Naive thymus-derived CD4-positive, alpha-beta T cell (primary cell): ENCODE measurements around the gene ZBTB34. TPM values are rescaled to one million over a fixed set of nuclear protein-coding genes. Genes with fewer than 3 reads are reported as not detected.
A peak's percentile ranks its signal among the peaks of the same experiment; 100 is the strongest.
"Not testable (repeated sequence)": the region's sequence is repeated elsewhere in the genome, so short reads cannot be mapped to it uniquely, and the experiment has no call there.

Source experiments
- ATAC-seq: fragments of 150-1000 bp; cut with Tn5 transposase; 2 replicates; pipeline ENCODE4 v1.10.0; 2021; ENCODE audit warnings: mild to moderate bottlenecking, moderate library complexity
- CTCF ChIA-PET: fragments of 350-600 bp; sonication (Branson Sonifier 250); formaldehyde crosslinking; loops from one replicate; lab custom pipeline; 2021; ENCODE audit warnings: antibody characterized with exemption; lab: Charles Lee
- POLR2A ChIA-PET: fragments of 350-600 bp; sonication (Branson Sonifier 250); formaldehyde crosslinking; loops from one replicate; lab custom pipeline; 2021; ENCODE audit warnings: antibody characterized with exemption, inconsistent platforms; lab: Charles Lee
- DNase-seq, 9 donors: peaks; one replicate each; pipeline versions ENCODE4 v3.0.0 to v3.0.0-alpha.2; 2020 to 2022; ENCODE audit warnings: mixed read lengths in 1 of 9
- H3K27ac ChIP-seq: one replicate; pipeline ENCODE4 v1.7.0; 2013; ENCODE audit warnings: mild to moderate bottlenecking, low read depth, low read length, moderate library complexity
- H3K27me3 ChIP-seq, 2 donors: one replicate each; pipeline ENCODE4 v1.7.0; 2013; ENCODE audit warnings: low read length in 2 of 2, mild to moderate bottlenecking in 2 of 2, moderate library complexity in 2 of 2; ENCODE audit not compliant: control insufficient read depth in 2 of 2, insufficient read depth in 2 of 2
- H3K36me3 ChIP-seq, 3 experiments: 1 replicate in 2 of 3; 2 replicates in 1 of 3; pipeline ENCODE4 v1.7.0; 2013; ENCODE audit warnings: low read length in 3 of 3, mild to moderate bottlenecking in 3 of 3, moderate library complexity in 1 of 3; ENCODE audit not compliant: insufficient read depth in 3 of 3, control insufficient read depth in 2 of 3
- H3K4me1 ChIP-seq, 2 donors: one replicate each; pipeline ENCODE4 v1.7.0; 2013; ENCODE audit warnings: low read length in 2 of 2, mild to moderate bottlenecking in 2 of 2, moderate library complexity in 1 of 2; ENCODE audit not compliant: control insufficient read depth in 2 of 2, insufficient read depth in 2 of 2
- H3K4me3 ChIP-seq: 2 replicates; pipeline ENCODE4 v1.7.0; 2013; ENCODE audit warnings: mild to moderate bottlenecking, low read length
- H3K9me3 ChIP-seq, 3 experiments: 1 replicate in 2 of 3; 2 replicates in 1 of 3; pipeline ENCODE4 v1.7.0; 2013; ENCODE audit warnings: low read length in 3 of 3; ENCODE audit not compliant: control insufficient read depth in 2 of 3
- H3K27ac Mint-ChIP-seq, 9 donors: one replicate each; pipeline ENCODE4 v1.8.0; 2020 to 2022; ENCODE audit warnings: mixed read lengths in 9 of 9, mild to moderate bottlenecking in 8 of 9, moderate library complexity in 5 of 9, inconsistent platforms in 2 of 9
- H3K27me3 Mint-ChIP-seq, 5 donors: one replicate each; pipeline ENCODE4 v1.8.0; 2021 to 2022; ENCODE audit warnings: mixed read lengths in 5 of 5, mild to moderate bottlenecking in 1 of 5
- H3K36me3 Mint-ChIP-seq, 5 donors: one replicate each; pipeline ENCODE4 v1.8.0; 2020 to 2022; ENCODE audit warnings: mixed read lengths in 5 of 5, mild to moderate bottlenecking in 3 of 5, inconsistent platforms in 1 of 5
- H3K4me1 Mint-ChIP-seq, 7 donors: one replicate each; pipeline ENCODE4 v1.8.0; 2020 to 2022; ENCODE audit warnings: mixed read lengths in 7 of 7, mild to moderate bottlenecking in 3 of 7, inconsistent platforms in 1 of 7
- H3K4me3 Mint-ChIP-seq, 10 donors: one replicate each; pipeline ENCODE4 v1.8.0; 2020 to 2022; ENCODE audit warnings: mild to moderate bottlenecking in 10 of 10, mixed read lengths in 10 of 10, moderate library complexity in 6 of 10, inconsistent platforms in 2 of 10
- H3K9me3 Mint-ChIP-seq, 11 donors: one replicate each; pipeline ENCODE4 v1.8.0; 2020 to 2022; ENCODE audit warnings: mixed read lengths in 11 of 11, mild to moderate bottlenecking in 4 of 11, inconsistent platforms in 1 of 11, moderate library complexity in 1 of 11
- intact Hi-C, 2 donors: fragments of 100-400 bp; cut with micrococcal nuclease; formaldehyde crosslinking; loops; one replicate each; pipeline ENCODE4 v1.15.1; 2023
- polyA plus RNA-seq, 2 donors: library from polyadenylated mRNA; unstranded; fragments of 300-500 nt; fragmentation: Illumina TruSeq; gene quantifications; one replicate each; pipeline ENCODE4 v1.2.3, GENCODE V29; 2021
- total RNA-seq, 6 experiments: library from RNA in 5 of 6; stranded (reverse) in 5 of 6; gene quantifications; 1 replicate in 5 of 6; 2 replicates in 1 of 6; pipeline ENCODE4 v1.2.3 and lab custom pipeline; 2021 to 2026

ZBTB34 gene
- total and polyA plus RNA-seq, 7 experiments from 2014 or later: 0.73 to 9.4 (median 8.4) TPM

DNA sequence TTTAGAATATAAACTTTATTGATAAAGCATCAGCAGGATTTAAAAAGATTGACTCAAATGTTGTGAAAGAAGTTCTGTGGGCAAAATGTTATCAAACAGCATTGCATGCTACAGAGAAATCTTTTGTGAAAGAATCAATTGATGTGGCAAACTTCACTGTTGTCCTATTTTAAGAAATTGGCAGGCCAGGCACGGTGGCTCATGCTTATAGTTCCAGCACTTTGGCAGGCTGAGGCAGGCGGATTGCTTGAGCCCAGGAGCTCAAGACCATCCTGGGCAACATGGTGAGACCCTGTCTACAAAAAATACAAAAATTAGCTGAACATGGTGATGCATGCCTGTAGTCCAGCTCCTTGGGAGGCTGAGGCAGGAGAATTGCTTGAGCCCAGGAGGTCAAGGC lies 38.2 kb upstream of the ZBTB34 start:
- POLR2A ChIA-PET: no interaction called here
- peaks cover 7% of the 10 kb centered on the region in 3 experiments for H3K9me3 ChIP-seq
- no peaks in the 10 kb centered on the region for H3K4me1 ChIP-seq
- no peaks in the 10 kb centered on the region for H3K27me3 ChIP-seq
- DNase-seq: no peak
- no peak for ATAC-seq
- H3K27ac ChIP-seq: no peak overlapping the region
- Mint-ChIP-seq H3K4me3 (peak overlapping the region in 1 of 10 donors; percentile 9), H3K36me3 (peaks cover 9 to 67% (median 46%) of the 10 kb centered on the region in 5 donors), H3K4me1 (peaks cover 17 to 48% (median 36%) of the 10 kb centered on the region in 7 donors), H3K27me3 (no peaks in the 10 kb centered on the region), H3K9me3 (peaks cover 0 to 22% (median 14%) of the 10 kb centered on the region in 11 donors), H3K27ac (peak overlapping the region in 2 of 9 donors; percentile 5 to 6)
- intact Hi-C loops: no loop called here
- H3K4me3 ChIP-seq: no peak overlapping the region
- peaks cover 0 to 21% (median 6%) of the 10 kb centered on the region in 3 experiments for H3K36me3 ChIP-seq
- CTCF ChIA-PET: no interaction called here

- ChIA-PET POLR2A (no interaction called here), CTCF (no interaction called here)
- peaks cover 17 to 48% (median 36%) of the 10 kb centered on the region in 7 donors for H3K4me1 Mint-ChIP-seq
- H3K27me3 Mint-ChIP-seq: no peaks in the 10 kb centered on the region
- intact Hi-C loops: no loop called here
- peaks cover 7% of the 10 kb centered on the region in 3 experiments for H3K9me3 ChIP-seq
- H3K27ac ChIP-seq: no peak overlapping the region
- DNase-seq (no peak), ATAC-seq (no peak)
- H3K36me3 Mint-ChIP-seq: peaks cover 9 to 63% (median 43%) of the 10 kb centered on the region in 5 donors
- no peaks in the 10 kb centered on the region for H3K27me3 ChIP-seq
- no peaks in the 10 kb centered on the region for H3K4me1 ChIP-seq
- H3K9me3 Mint-ChIP-seq: peaks cover 0 to 18% (median 12%) of the 10 kb centered on the region in 11 donors
- peak overlapping the region in 1 of 9 donors; percentile 14 for H3K27ac Mint-ChIP-seq
- H3K4me3 Mint-ChIP-seq: no peak overlapping the region
- no peak overlapping the region for H3K4me3 ChIP-seq
- peaks cover 0 to 24% (median 6%) of the 10 kb centered on the region in 3 experiments for H3K36me3 ChIP-seq
These were observed 37.6 kb upstream of the ZBTB34 start for GRCh38 chr9:126822873-126823272.

GRCh38 chr9:126824052-126824451 lies 36.4 kb upstream of the ZBTB34 start:
- H3K27ac ChIP-seq, H3K4me3 Mint-ChIP-seq, H3K4me1 ChIP-seq, POLR2A ChIA-PET, H3K9me3 ChIP-seq, H3K27ac Mint-ChIP-seq, ATAC-seq, H3K27me3 Mint-ChIP-seq, intact Hi-C loops, H3K9me3 Mint-ChIP-seq, H3K27me3 ChIP-seq, CTCF ChIA-PET, DNase-seq, H3K4me3 ChIP-seq: not testable (repeated sequence)
- H3K36me3 ChIP-seq: peaks cover 0 to 16% (median 6%) of the 10 kb centered on the region in 3 experiments
- H3K36me3 Mint-ChIP-seq: peaks cover 9 to 54% (median 34%) of the 10 kb centered on the region in 5 donors
- peaks cover 15 to 50% (median 40%) of the 10 kb centered on the region in 7 donors for H3K4me1 Mint-ChIP-seq

DNA sequence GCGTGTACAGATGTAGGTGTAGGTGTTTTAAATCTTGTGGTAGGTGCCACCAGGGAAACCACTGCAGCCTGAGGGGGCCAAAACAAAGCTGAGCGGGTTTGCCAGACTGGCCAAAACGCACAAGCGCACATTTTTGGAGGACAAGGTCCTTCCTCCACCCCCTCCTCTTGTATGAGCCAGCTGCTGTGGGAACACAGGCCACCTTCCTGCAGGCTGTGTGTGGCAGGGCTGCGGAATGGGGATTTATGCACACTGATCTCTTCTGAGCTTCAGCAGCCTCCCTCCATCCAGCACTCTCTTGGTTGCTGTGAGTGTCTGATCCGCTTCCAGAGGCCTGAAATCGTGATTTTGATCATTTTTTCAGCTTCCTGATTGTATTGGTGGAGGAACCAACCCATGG lies 33.2 kb upstream of the ZBTB34 start:
- Histone ChIP-seq H3K9me3 (no peaks in the 10 kb centered on the region), H3K4me3 (no peak overlapping the region), H3K36me3 (peaks cover 0 to 8% (median 6%) of the 10 kb centered on the region in 3 experiments), H3K4me1 (no peaks in the 10 kb centered on the region), H3K27me3 (no peaks in the 10 kb centered on the region), H3K27ac (no peak overlapping the region)
- Mint-ChIP-seq H3K27ac (peak overlapping the region in 1 of 9 donors; percentile 30), H3K4me3 (no peak overlapping the region), H3K4me1 (peaks cover 24 to 49% (median 35%) of the 10 kb centered on the region in 7 donors), H3K27me3 (no peaks in the 10 kb centered on the region), H3K36me3 (peaks cover 9 to 50% (median 16%) of the 10 kb centered on the region in 5 donors), H3K9me3 (no peaks in the 10 kb centered on the region)
- POLR2A ChIA-PET: no interaction called here
- no peak for DNase-seq
- CTCF ChIA-PET: no interaction called here
- intact Hi-C loops: no loop called here
- ATAC-seq: no peak

DNA sequence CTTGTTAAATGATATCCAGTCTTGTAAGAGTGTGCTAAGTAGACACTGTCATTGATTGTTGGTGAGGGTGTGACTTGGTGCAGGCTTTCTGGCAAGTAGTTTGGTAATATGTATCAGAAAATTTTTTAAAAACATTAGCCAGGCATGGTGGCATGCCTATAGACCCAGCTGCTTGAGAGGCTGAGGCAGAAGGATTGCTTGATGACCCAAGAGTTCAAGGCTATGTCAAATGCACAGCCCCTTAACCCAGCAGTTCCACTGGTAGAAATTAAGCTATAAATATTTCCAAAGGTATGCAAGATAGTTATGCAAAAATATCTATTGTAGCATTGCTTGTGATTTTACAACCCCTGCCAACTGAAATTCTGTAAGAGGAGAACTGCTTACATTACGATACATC lies 31.4 kb upstream of the ZBTB34 start:
- no peak for ATAC-seq

DNA sequence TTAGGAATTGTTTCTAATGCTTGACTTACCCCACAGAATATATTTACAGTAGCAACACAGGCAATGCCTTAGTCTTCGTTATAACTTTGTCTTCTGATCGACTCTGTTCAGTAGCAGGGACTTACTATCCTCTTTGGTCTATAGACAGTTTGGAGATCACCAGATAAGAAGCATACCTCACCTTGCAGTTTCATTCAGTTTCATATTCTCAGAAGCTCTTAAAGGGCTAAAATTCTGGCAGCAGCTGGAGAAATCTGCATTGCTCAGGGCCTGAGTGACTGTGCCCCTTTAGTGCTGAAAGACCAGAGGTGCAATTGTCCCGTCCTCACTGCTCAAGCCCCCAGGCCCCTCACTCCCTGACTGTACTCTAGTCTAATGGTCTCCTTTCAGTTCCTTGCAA lies 29.6 kb upstream of the ZBTB34 start:
- no peaks in the 10 kb centered on the region for H3K9me3 Mint-ChIP-seq
- H3K27me3 ChIP-seq: no peaks in the 10 kb centered on the region
- POLR2A ChIA-PET: no interaction called here
- intact Hi-C loops: no loop called here
- no peaks in the 10 kb centered on the region for H3K4me1 ChIP-seq
- CTCF ChIA-PET: no interaction called here
- peak overlapping the region in 2 of 9 donors; percentile 6 to 80 for H3K27ac Mint-ChIP-seq
- no peak overlapping the region for H3K27ac ChIP-seq
- peaks cover 13 to 46% (median 34%) of the 10 kb centered on the region in 7 donors for H3K4me1 Mint-ChIP-seq
- ATAC-seq: no peak
- H3K4me3 ChIP-seq: no peak overlapping the region
- H3K36me3 Mint-ChIP-seq: peaks cover 17 to 54% (median 24%) of the 10 kb centered on the region in 5 donors
- no peak for DNase-seq
- no peaks in the 10 kb centered on the region for H3K27me3 Mint-ChIP-seq
- H3K36me3 ChIP-seq: peaks cover 3 to 36% (median 19%) of the 10 kb centered on the region in 3 experiments
- H3K9me3 ChIP-seq: no peaks in the 10 kb centered on the region
- H3K4me3 Mint-ChIP-seq: peak overlapping the region in 1 of 10 donors; percentile 72

More for the DNA sequence above, 31.4 kb upstream of the ZBTB34 start:
- ChIA-PET POLR2A (no interaction called here), CTCF (no interaction called here)
- H3K4me1 Mint-ChIP-seq: peaks cover 18 to 47% (median 35%) of the 10 kb centered on the region in 7 donors
- no peak for DNase-seq
- no peaks in the 10 kb centered on the region for H3K27me3 Mint-ChIP-seq
- intact Hi-C loops: no loop called here
- Histone ChIP-seq H3K4me3 (no peak overlapping the region), H3K27ac (no peak overlapping the region), H3K27me3 (no peaks in the 10 kb centered on the region), H3K4me1 (no peaks in the 10 kb centered on the region), H3K9me3 (no peaks in the 10 kb centered on the region), H3K36me3 (peaks cover 3 to 26% (median 12%) of the 10 kb centered on the region in 3 experiments)
- no peaks in the 10 kb centered on the region for H3K9me3 Mint-ChIP-seq
- H3K4me3 Mint-ChIP-seq: no peak overlapping the region
- H3K36me3 Mint-ChIP-seq: peaks cover 16 to 56% (median 26%) of the 10 kb centered on the region in 5 donors
- H3K27ac Mint-ChIP-seq: no peak overlapping the region

GRCh38 chr9:126832440-126832839 lies 28.0 kb upstream of the ZBTB34 start:
- peaks cover 17 to 57% (median 23%) of the 10 kb centered on the region in 5 donors for H3K36me3 Mint-ChIP-seq
- Histone ChIP-seq H3K4me1 (no peaks in the 10 kb centered on the region), H3K36me3 (peaks cover 3 to 32% (median 19%) of the 10 kb centered on the region in 3 experiments), H3K4me3 (no peak overlapping the region), H3K9me3 (no peaks in the 10 kb centered on the region), H3K27ac (no peak overlapping the region), H3K27me3 (no peaks in the 10 kb centered on the region)
- H3K27me3 Mint-ChIP-seq: no peaks in the 10 kb centered on the region
- H3K27ac Mint-ChIP-seq: no peak overlapping the region
- intact Hi-C loops: no loop called here
- H3K4me3 Mint-ChIP-seq: no peak overlapping the region
- DNase-seq: no peak
- no peak for ATAC-seq
- POLR2A ChIA-PET: no interaction called here
- H3K4me1 Mint-ChIP-seq: peaks cover 14 to 45% (median 37%) of the 10 kb centered on the region in 7 donors
- H3K9me3 Mint-ChIP-seq: no peaks in the 10 kb centered on the region
- CTCF ChIA-PET: no interaction called here
